ENCODE measurements around the gene EPHB2.

DNA sequence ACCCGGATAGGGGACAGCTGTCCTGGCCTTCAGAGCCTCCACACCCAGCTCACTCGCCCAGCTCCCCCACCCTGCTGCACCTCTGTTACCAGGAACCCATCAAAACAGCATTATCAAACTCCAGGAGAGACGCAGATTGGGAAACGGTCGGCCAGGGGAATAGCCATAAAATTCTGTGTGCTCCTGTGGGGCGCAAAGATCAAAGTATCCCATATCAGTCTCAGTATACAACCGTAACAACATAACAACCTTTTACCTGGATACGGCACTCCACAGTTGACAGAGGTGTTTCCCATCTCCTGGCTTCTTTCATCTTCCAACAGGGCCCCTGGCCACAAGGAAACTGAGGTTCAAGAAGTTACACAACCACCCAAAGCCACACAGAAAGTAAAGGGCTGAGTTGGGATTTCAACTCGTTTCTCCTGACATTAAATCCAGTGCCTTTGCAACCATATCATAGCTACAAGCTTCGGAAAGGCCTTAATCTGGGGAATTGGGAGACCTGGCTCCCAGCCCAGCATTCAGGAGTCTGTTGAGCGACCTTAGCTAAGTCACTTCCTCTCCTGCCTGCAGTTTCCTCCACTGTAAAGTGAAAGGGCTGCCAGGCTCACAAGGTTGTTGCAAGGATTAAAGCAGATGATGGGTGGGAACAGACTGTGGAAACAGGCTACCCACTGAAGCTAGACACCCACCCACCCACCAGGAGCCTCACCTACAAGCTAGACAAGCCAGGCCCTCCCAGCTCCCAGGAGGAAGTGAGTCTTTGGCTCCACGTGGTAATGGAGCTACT, 8.1 kb upstream of the EPHB2 start:
- TF ChIP-seq POLR2A (IDR thresholded peaks at IDR 0.05) (no peak), POLR2AphosphoS5 (IDR thresholded peaks at IDR 0.05; ENCODE audit: insufficient read depth in 1 of 2, low read depth in 1 of 2) (no peak)
- TF ChIP-seq, protein P1, sequence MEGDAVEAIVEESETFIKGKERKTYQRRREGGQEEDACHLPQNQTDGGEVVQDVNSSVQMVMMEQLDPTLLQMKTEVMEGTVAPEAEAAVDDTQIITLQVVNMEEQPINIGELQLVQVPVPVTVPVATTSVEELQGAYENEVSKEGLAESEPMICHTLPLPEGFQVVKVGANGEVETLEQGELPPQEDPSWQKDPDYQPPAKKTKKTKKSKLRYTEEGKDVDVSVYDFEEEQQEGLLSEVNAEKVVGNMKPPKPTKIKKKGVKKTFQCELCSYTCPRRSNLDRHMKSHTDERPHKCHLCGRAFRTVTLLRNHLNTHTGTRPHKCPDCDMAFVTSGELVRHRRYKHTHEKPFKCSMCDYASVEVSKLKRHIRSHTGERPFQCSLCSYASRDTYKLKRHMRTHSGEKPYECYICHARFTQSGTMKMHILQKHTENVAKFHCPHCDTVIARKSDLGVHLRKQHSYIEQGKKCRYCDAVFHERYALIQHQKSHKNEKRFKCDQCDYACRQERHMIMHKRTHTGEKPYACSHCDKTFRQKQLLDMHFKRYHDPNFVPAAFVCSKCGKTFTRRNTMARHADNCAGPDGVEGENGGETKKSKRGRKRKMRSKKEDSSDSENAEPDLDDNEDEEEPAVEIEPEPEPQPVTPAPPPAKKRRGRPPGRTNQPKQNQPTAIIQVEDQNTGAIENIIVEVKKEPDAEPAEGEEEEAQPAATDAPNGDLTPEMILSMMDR (IDR thresholded peaks at IDR 0.05) = no peak

Measured in vagina (tissue), 2 donors.